ENCODE results near the gene STRIT1. TPM values are rescaled to one million over a fixed set of nuclear protein-coding genes. Genes with fewer than 3 reads are reported as not detected.

The STRIT1 gene
- total and polyA plus RNA-seq, 2 donors (not counting 1 experiment from before 2014, with no cell fraction given): not detected

DNA sequence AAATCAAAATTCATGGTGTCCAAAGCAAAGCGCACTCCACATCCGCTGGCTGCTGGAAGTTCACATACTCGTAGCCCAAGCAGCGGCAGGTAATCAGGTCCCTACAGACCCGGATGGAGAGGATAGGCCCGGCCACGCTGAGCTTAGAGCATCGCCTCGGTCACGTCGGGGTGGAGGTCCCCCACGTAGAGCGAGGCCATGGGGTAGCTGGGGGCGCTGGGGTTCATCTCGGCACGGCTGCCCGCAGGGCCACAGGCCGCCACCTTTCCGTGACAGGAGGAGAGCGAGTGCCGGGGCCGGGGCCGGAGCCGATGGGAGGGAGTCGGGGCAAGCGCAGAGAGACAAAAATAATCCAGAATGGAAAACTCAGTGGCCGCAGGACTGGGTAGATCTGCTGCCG, 16.1 kb upstream of the STRIT1 start:
- no peaks in the 10 kb centered on the region for H3K4me1 ChIP-seq (ENCODE audit: control insufficient read depth in 2 of 2, insufficient read depth in 2 of 2, low read length in 2 of 2)
- H2AFZ ChIP-seq (ENCODE audit: insufficient read depth, low read depth, low read length, poor library complexity, severe bottlenecking): no peak overlapping the region
- H3K9ac ChIP-seq (ENCODE audit: low read length): no peak overlapping the region
- intact Hi-C loops (cut with micrococcal nuclease): no loop called here
- H3K27ac ChIP-seq (ENCODE audit: low read length in 2 of 2): no peak overlapping the region
- Mint-ChIP-seq H3K27ac (no peak overlapping the region), H3K4me3 (no peak overlapping the region), H3K9me3 (ENCODE audit: insufficient read depth) (no peaks in the 10 kb centered on the region), H3K4me1 (no peaks in the 10 kb centered on the region), H3K27me3 (no peaks in the 10 kb centered on the region)
- DNase-seq: no peak
- no peak overlapping the region for H3K4me3 ChIP-seq (ENCODE audit: control extremely low read depth in 1 of 5, extremely low read depth in 1 of 5, insufficient read depth in 1 of 5, low read depth in 2 of 5, low read length in 4 of 5)
- no peaks in the 10 kb centered on the region for H3K79me2 ChIP-seq (ENCODE audit: control insufficient read depth, insufficient read depth, low read length)
- ChIA-PET CTCF (interaction anchor here (1.1 kb wide), 1 partner anchor 12 kb away, joined by 4 read pairs; no protein-coding TSS in a partner anchor), POLR2A (no interaction called here)
- no peaks in the 10 kb centered on the region for H3K36me3 ChIP-seq (replicated peaks in 1 of 2; ENCODE audit: control extremely low read depth in 1 of 2, control insufficient read depth in 1 of 2, extremely low read depth in 1 of 2, insufficient read depth in 2 of 2, low read length in 1 of 2)
- peaks cover 0 to 5% (median 0%) of the 10 kb centered on the region in 3 donors for H3K9me3 ChIP-seq (ENCODE audit: control extremely low read depth in 1 of 3, control insufficient read depth in 2 of 3, insufficient read depth in 1 of 3, low read length in 2 of 3)
- no peaks in the 10 kb centered on the region for H4K20me1 ChIP-seq (ENCODE audit: control insufficient read depth, insufficient read depth, low read length, poor library complexity, severe bottlenecking)
- 96% methylated on average over 28 of the region's 28 CpGs for WGBS (ENCODE audit: insufficient coverage)
- ATAC-seq (ENCODE audit: low read depth): no peak
- no peak overlapping the region for H3K4me2 ChIP-seq (replicated peaks; ENCODE audit: low read depth, low read length, poor library complexity, severe bottlenecking)
- H3K27me3 ChIP-seq (replicated peaks in 1 of 4; ENCODE audit: control extremely low read depth in 1 of 4, control insufficient read depth in 3 of 4, insufficient read depth in 4 of 4, low read length in 3 of 4): no peaks in the 10 kb centered on the region
- TF ChIP-seq EZH2 (IDR thresholded peaks at IDR 0.05; ENCODE audit: borderline replicate concordance, insufficient read depth, low read depth, low read length, poor library complexity, severe bottlenecking) (no peak), CTCF (IDR thresholded peaks at IDR 0.05) (no peak)

DNA sequence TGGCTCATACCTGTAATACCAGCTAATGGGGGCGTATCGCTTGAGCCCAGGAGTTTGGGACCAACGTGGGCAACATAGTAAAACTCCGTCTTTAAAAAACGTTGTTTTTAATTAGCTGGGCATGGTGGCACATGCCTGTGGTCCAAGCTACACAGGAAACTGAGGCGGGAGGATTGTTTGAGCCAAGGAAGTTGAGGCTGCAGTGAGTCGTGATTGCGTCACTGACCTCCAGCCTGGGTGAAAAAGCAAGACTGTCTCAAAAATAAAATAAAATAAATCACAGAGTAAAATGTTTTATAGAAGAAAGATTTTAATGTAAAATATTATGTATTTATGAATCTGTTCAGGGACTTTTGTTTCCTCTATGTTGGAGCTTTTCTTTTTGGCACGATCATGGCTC, 15.3 kb upstream of the STRIT1 start:
- ChIA-PET POLR2A (no interaction called here), CTCF (interaction anchor here (1.1 kb wide), 1 partner anchor 12 kb away, joined by 4 read pairs; no protein-coding TSS in a partner anchor)
- 92% methylated on average over 6 of the region's 9 CpGs for WGBS (ENCODE audit: insufficient coverage)
- Histone ChIP-seq H4K20me1 (ENCODE audit: control insufficient read depth, insufficient read depth, low read length, poor library complexity, severe bottlenecking) (no peaks in the 10 kb centered on the region), H2AFZ (ENCODE audit: insufficient read depth, low read depth, low read length, poor library complexity, severe bottlenecking) (no peak overlapping the region), H3K79me2 (ENCODE audit: control insufficient read depth, insufficient read depth, low read length) (no peaks in the 10 kb centered on the region), H3K4me3 (ENCODE audit: control extremely low read depth in 1 of 5, extremely low read depth in 1 of 5, insufficient read depth in 1 of 5, low read depth in 2 of 5, low read length in 4 of 5) (no peak overlapping the region), H3K36me3 (replicated peaks in 1 of 2; ENCODE audit: control extremely low read depth in 1 of 2, control insufficient read depth in 1 of 2, extremely low read depth in 1 of 2, insufficient read depth in 2 of 2, low read length in 1 of 2) (no peaks in the 10 kb centered on the region), H3K27me3 (replicated peaks in 1 of 4; ENCODE audit: control extremely low read depth in 1 of 4, control insufficient read depth in 3 of 4, insufficient read depth in 4 of 4, low read length in 3 of 4) (no peaks in the 10 kb centered on the region), H3K27ac (ENCODE audit: low read length in 2 of 2) (no peak overlapping the region), H3K4me1 (ENCODE audit: control insufficient read depth in 2 of 2, insufficient read depth in 2 of 2, low read length in 2 of 2) (no peaks in the 10 kb centered on the region), H3K4me2 (replicated peaks; ENCODE audit: low read depth, low read length, poor library complexity, severe bottlenecking) (no peak overlapping the region), H3K9ac (ENCODE audit: low read length) (no peak overlapping the region), H3K9me3 (ENCODE audit: control extremely low read depth in 1 of 3, control insufficient read depth in 2 of 3, insufficient read depth in 1 of 3, low read length in 2 of 3) (peaks cover 0 to 5% (median 0%) of the 10 kb centered on the region in 3 donors)
- DNase-seq (no peak), ATAC-seq (ENCODE audit: low read depth) (no peak)
- Mint-ChIP-seq H3K27me3 (no peaks in the 10 kb centered on the region), H3K27ac (no peak overlapping the region), H3K4me1 (no peaks in the 10 kb centered on the region), H3K4me3 (no peak overlapping the region), H3K9me3 (ENCODE audit: insufficient read depth) (no peaks in the 10 kb centered on the region)
- intact Hi-C loops (cut with micrococcal nuclease): no loop called here
- TF ChIP-seq EZH2 (IDR thresholded peaks at IDR 0.05; ENCODE audit: borderline replicate concordance, insufficient read depth, low read depth, low read length, poor library complexity, severe bottlenecking) (no peak), CTCF (IDR thresholded peaks at IDR 0.05) (no peak)

Data from B cell (primary cell).